Mesenteric fat pad (tissue), 1 donor: ENCODE results near the gene SAMD4B. TPM values are rescaled to one million over a fixed set of nuclear protein-coding genes. Genes with fewer than 3 reads are reported as not detected.

Experiments
- DNase-seq: peaks from one replicate; pipeline ENCODE4 v3.0.0-alpha.2; 2020; ENCODE audit warnings: low spot score
- total RNA-seq: library from RNA; stranded (reverse); fragmentation: NEBNext Ultra II Directional; extraction: Animal tissue kit (Norgen Biotek cat#: 25700); gene quantifications from one replicate; pipeline ENCODE4 v1.2.1, GENCODE V29; 2021
- donor health status: DM: yes; HTN: yes; CAD: no.

SAMD4B gene
- total RNA-seq, 1 donor from 2014 or later: 82.3 TPM

- DNase-seq: no peak
Observed at GRCh38 chr19:39407660-39408391, 65.6 kb downstream of the SAMD4B start.

GRCh38 chr19:39408392-39409207 is 66.4 kb downstream of the SAMD4B start:
- DNase-seq: no peak

GRCh38 chr19:39409208-39410016 is 67.2 kb downstream of the SAMD4B start:
- DNase-seq: peak; percentile 98

- peak; percentile 95 for DNase-seq
Observed at GRCh38 chr19:39410017-39410830, 68.0 kb downstream of the SAMD4B start.

GRCh38 chr19:39410831-39411080 is 68.5 kb downstream of the SAMD4B start:
- no peak for DNase-seq

- no peak for DNase-seq
Observed at GRCh38 chr19:39411081-39411831, 69.0 kb downstream of the SAMD4B start.

- DNase-seq: no peak
Observed at GRCh38 chr19:39411832-39412099, 69.5 kb downstream of the SAMD4B start.

GRCh38 chr19:39412100-39412866 is 70.1 kb downstream of the SAMD4B start, which contains the start of gene PLEKHG2:
Gene PLEKHG2, plus strand, starts transcription at chr19:39412669. Its CDS starts 1,418 bp downstream, at chr19:39414087.
- peak; percentile 99 for DNase-seq

GRCh38 chr19:39412867-39413271 is 70.6 kb downstream of the SAMD4B start:
- DNase-seq: no peak

GRCh38 chr19:39413272-39413910 is 71.2 kb downstream of the SAMD4B start:
- no peak for DNase-seq

- DNase-seq: no peak
Observed at GRCh38 chr19:39413911-39414608, 71.8 kb downstream of the SAMD4B start.

GRCh38 chr19:39415111-39416046 is 73.2 kb downstream of the SAMD4B start:
- DNase-seq: no peak

GRCh38 chr19:39416152-39417120 is 74.2 kb downstream of the SAMD4B start:
- DNase-seq: no peak

GRCh38 chr19:39417463-39418181 is 75.4 kb downstream of the SAMD4B start:
- no peak for DNase-seq

GRCh38 chr19:39419003-39419402 is 76.8 kb downstream of the SAMD4B start:
- DNase-seq: no peak

- no peak for DNase-seq
Observed at GRCh38 chr19:39420769-39421168, 78.5 kb downstream of the SAMD4B start.
